Measurements from ENCODE around the gene SLC39A12. TPM values are rescaled to one million over a fixed set of nuclear protein-coding genes. Genes with fewer than 3 reads are reported as not detected.

The SLC39A12 gene
- polyA plus RNA-seq, 3 donors from 2014 or later: not detected

DNA sequence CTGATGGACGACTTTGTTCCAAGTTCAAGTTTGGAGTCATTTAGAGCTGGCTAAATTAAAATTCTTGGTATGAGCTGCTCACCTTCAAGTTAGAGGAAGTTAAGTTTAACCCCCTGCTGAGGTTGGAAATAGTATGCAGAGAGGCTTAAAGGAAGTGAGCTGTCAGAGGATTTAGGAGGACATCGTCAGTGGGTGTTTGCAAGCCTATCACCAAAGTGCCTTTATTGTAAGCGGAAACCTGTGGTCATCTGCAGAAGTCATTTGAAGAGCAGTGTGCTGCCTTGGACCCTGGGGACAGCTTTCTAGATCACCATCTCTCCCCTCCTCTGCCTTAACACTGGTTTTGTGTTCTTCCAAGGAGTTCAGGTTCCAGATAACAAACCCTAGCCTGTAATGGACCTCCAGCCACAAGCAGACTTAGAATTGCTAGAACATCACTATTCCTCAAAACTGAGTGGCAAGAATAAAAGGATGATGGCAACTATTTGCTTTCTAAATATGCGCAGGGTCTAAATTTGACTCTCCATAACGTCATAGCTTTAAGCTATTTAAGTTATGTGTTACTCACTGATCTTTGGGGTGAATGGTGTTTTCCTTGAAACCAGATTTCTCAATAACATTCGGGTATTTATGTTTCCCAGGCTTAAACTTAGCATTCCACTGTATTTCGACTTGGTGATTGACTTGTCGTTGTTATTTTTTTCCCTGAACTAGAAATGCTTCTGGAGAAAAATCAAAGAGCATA, 93.4 kb downstream of the SLC39A12 start:
- Mint-ChIP-seq H3K4me1 (no peaks in the 10 kb centered on the region), H3K4me3 (no peak overlapping the region), H3K27me3 (ENCODE audit: low read depth in 3 of 3) (peaks cover 0 to 3% (median 1%) of the 10 kb centered on the region in 3 donors), H3K36me3 (no peaks in the 10 kb centered on the region), H3K9me3 (peaks cover 0 to 3% (median 0%) of the 10 kb centered on the region in 6 donors), H3K27ac (no peak overlapping the region)
- DNase-seq: no peak

GRCh38 chr10:18056583-18056982, 104.9 kb downstream of the SLC39A12 start:
- Mint-ChIP-seq H3K4me1 (no peaks in the 10 kb centered on the region), H3K27ac (no peak overlapping the region), H3K36me3 (no peaks in the 10 kb centered on the region), H3K27me3 (ENCODE audit: low read depth in 3 of 3) (peaks cover 2 to 4% (median 3%) of the 10 kb centered on the region in 3 donors), H3K9me3 (peaks cover 0 to 4% (median 0%) of the 10 kb centered on the region in 6 donors), H3K4me3 (no peak overlapping the region)
- no peak for DNase-seq

DNA sequence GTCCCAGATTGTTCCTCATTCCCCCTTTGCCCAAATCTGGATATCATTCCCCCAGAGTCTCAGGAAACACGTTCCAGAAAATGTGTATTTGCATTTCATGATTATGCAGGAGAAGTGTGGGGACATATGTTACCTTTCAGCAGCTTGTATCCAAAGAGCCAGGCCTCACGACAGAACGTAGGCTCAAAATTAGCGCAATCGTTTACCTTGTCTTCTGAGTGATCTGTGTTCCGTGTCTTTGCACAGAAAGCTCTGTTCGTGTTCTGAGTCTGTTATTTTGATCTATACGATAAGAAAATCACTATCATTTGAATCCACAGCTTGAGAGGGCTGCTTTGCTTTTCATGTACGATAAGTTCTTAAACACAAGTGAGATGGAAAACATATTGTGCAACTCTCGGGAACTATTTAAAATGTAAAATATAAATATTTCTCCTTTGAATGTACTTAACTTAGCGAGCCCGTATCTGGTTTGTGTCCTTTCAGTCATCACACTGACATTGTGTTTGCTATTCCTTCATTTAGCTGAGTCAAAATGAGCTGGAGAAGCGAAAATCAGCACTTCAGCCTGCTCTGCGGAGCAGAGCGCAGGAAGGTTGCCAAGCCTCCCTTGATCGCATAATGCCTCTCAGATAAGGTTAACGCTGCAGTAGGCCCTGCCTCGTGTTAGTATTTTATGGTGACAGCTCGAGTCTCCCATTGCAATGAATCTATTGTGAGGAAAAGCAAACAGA, 108.3 kb downstream of the SLC39A12 start:
- H3K27ac Mint-ChIP-seq: no peak overlapping the region
- H3K4me1 Mint-ChIP-seq: no peaks in the 10 kb centered on the region
- no peaks in the 10 kb centered on the region for H3K36me3 Mint-ChIP-seq
- H3K27me3 Mint-ChIP-seq (ENCODE audit: low read depth in 3 of 3): peaks cover 2 to 4% (median 3%) of the 10 kb centered on the region in 3 donors
- no peak overlapping the region for H3K4me3 Mint-ChIP-seq
- DNase-seq: no peak
- peaks cover 0 to 4% (median 0%) of the 10 kb centered on the region in 6 donors for H3K9me3 Mint-ChIP-seq

DNA sequence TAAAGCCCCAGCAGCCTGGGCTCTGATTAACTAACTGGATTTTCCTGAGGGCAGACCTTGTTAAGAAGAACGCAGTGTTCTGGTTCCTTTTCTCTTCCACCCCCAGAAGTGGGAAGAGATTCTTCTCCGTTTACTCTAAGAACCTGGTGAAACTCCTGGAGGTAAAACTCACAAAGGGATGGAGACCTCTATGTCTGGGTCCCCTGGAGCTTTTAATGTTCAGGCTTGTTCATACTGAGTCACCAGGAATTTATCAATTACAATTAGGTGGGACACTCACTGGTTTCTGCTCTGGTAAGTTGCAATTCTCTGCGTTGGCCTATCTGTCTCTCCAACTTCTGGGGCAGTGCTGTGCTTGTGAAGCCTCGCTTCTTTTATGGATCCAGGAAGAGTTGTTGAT, 115.2 kb downstream of the SLC39A12 start:
- Mint-ChIP-seq H3K27me3 (ENCODE audit: low read depth in 3 of 3) (peaks cover 2 to 7% (median 3%) of the 10 kb centered on the region in 3 donors), H3K36me3 (no peaks in the 10 kb centered on the region), H3K9me3 (peaks cover 0 to 2% (median 0%) of the 10 kb centered on the region in 6 donors), H3K27ac (no peak overlapping the region), H3K4me3 (no peak overlapping the region), H3K4me1 (no peaks in the 10 kb centered on the region)
- DNase-seq: no peak

GRCh38 chr10:18068401-18068800, 116.7 kb downstream of the SLC39A12 start:
- no peak overlapping the region for H3K4me3 Mint-ChIP-seq
- no peaks in the 10 kb centered on the region for H3K36me3 Mint-ChIP-seq
- H3K9me3 Mint-ChIP-seq: peaks cover 0 to 2% (median 0%) of the 10 kb centered on the region in 6 donors
- no peak for DNase-seq
- H3K27me3 Mint-ChIP-seq (ENCODE audit: low read depth in 3 of 3): peaks cover 2 to 7% (median 3%) of the 10 kb centered on the region in 3 donors
- H3K4me1 Mint-ChIP-seq: no peaks in the 10 kb centered on the region
- H3K27ac Mint-ChIP-seq: no peak overlapping the region

DNA sequence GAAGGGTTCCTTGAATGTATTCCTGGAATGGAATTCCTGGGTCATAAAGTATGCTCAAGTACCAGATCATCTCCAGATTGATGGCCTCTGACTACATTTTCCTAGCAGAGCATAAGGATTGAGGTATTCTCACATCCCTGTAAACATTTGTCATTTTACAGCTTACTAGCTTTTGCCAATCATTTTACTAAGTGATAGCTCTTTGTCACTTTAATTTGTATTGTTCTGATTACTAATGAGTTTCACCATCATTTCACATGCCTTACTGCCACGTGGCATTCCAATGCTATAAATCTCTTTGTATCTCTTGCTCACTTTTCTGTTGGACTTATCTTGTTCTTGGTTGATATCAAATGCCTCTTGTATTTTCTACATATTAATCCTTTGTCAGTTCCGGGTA, 119.9 kb downstream of the SLC39A12 start:
- Mint-ChIP-seq H3K27me3 (ENCODE audit: low read depth in 3 of 3) (peaks cover 2 to 6% (median 5%) of the 10 kb centered on the region in 3 donors), H3K4me1 (no peaks in the 10 kb centered on the region), H3K27ac (no peak overlapping the region), H3K36me3 (no peaks in the 10 kb centered on the region), H3K4me3 (no peak overlapping the region), H3K9me3 (peaks cover 0 to 3% (median 0%) of the 10 kb centered on the region in 6 donors)
- no peak for DNase-seq

DNA sequence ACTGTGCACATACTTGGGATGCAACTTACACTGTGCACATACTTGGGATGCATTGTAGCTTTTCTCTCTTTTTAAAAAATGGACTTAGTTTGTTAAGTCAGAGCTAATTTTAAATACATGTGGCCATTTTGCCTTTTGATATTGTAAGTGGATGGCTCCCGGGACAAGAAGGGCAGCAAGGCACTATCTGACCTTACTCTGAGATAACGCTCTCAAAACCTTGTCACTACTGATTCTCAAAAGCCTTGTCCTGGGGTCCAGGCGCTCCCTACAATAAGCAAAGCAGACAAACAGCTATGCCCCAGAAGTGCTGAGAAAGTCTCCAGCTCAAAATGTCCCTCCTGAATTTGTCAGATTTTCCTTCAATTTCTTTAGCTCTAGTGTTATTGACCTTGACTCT, 121.6 kb downstream of the SLC39A12 start:
- H3K27ac Mint-ChIP-seq: no peak overlapping the region
- H3K4me3 Mint-ChIP-seq: no peak overlapping the region
- H3K4me1 Mint-ChIP-seq: no peaks in the 10 kb centered on the region
- H3K36me3 Mint-ChIP-seq: no peaks in the 10 kb centered on the region
- no peak for DNase-seq
- H3K9me3 Mint-ChIP-seq: peaks cover 0 to 3% (median 0%) of the 10 kb centered on the region in 6 donors
- H3K27me3 Mint-ChIP-seq (ENCODE audit: low read depth in 3 of 3): peaks cover 2 to 4% (median 3%) of the 10 kb centered on the region in 3 donors

DNA sequence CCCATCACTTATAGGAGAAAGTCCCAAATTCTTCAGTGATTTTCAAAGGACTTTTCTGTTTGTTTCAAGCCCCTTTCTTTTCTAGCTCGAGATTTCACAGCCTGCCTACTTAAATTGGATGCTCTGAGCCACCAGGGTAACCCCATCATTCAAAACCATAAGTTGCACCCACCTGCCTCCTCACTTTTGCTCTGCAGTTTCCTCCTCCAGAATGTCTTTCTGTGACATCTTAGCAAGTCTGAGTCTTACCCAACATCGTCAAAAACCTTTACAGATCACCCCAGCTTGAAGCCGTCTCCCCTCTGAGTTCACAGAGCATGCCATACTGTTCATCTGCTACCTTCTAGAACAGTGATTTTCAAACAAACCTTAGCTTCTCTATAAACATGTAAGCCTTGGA, 124.2 kb downstream of the SLC39A12 start:
- H3K4me3 Mint-ChIP-seq: no peak overlapping the region
- H3K27ac Mint-ChIP-seq: no peak overlapping the region
- H3K9me3 Mint-ChIP-seq: peaks cover 0 to 3% (median 0%) of the 10 kb centered on the region in 6 donors
- no peak for DNase-seq
- H3K27me3 Mint-ChIP-seq (ENCODE audit: low read depth in 3 of 3): peaks cover 2 to 3% (median 3%) of the 10 kb centered on the region in 3 donors
- H3K4me1 Mint-ChIP-seq: no peaks in the 10 kb centered on the region
- no peaks in the 10 kb centered on the region for H3K36me3 Mint-ChIP-seq

DNA sequence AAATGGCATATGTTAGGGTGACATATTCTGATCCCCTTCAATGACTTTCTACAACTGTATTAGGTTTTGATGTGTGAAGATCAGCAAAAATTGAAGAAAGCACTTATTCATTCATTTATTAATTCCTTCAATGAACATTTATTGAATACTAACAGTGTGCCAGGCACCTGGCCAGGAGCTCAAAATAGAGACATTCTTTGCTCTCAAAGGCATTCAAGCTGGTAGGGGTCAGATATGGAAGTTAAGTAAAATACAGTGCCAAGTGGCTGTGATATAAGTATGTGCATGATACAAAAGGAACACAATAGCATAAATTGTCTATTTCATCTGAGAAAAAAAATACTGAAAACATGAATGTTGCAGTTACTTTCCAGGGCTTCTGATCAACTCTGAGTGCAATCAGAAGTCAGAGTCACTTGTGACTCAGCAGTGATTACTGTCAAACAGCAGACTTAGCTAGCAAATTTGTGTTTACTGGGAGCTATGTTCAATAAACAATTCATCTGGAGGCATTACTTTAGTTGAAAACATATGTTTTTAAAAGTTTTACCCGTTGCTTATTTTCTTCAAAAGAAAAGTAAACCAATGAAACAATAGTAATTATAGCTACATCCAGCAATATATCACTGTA, 128.1 kb downstream of the SLC39A12 start:
- Mint-ChIP-seq H3K36me3 (no peaks in the 10 kb centered on the region), H3K27me3 (ENCODE audit: low read depth in 3 of 3) (peaks cover 0 to 4% (median 0%) of the 10 kb centered on the region in 3 donors), H3K4me1 (no peaks in the 10 kb centered on the region), H3K4me3 (no peak overlapping the region), H3K9me3 (peaks cover 0 to 1% (median 0%) of the 10 kb centered on the region in 6 donors), H3K27ac (no peak overlapping the region)
- DNase-seq: no peak

DNA sequence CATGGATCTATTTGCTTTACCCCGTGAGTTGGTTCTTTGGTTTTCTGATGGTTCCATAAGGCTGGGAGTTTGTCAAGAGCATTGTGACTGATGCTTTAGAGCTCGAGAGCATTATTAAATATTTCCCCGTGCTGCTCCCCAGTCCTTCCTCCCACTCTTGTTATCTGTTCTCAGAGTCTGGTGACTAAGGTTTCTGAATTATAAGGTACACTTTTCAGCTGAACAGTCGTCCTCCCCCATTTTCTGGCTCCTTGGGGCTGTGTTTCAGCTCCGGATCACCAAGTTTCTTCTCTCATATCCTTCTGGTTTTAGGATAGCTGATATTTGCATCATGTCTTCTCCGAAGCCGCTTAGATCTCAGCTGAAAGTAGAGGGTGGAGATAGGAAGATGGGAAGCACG, 130.7 kb downstream of the SLC39A12 start:
- Mint-ChIP-seq H3K27me3 (ENCODE audit: low read depth in 3 of 3) (peaks cover 0 to 4% (median 0%) of the 10 kb centered on the region in 3 donors), H3K4me1 (no peaks in the 10 kb centered on the region), H3K27ac (no peak overlapping the region), H3K9me3 (no peaks in the 10 kb centered on the region), H3K36me3 (no peaks in the 10 kb centered on the region), H3K4me3 (no peak overlapping the region)
- DNase-seq: no peak

DNA sequence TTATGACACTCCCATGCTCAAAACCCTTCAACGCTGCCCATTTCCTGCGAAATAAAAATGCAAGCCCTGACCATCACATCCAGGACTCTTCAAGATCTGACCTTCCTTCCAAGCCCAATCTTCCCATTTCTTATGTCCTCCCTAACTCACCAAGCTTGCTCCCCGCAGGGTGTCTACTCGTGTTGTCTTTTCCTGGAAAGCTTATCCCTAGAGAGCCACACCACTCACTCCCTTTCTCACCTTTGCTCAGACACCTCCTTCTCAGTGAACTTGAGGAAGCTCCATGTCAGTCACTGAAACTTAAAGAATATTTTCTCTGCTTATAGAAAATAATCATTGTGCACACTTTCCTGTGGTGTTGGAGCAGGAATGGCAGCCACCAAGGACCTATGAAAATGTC, 134.1 kb downstream of the SLC39A12 start:
- DNase-seq: no peak
- Mint-ChIP-seq H3K4me3 (no peak overlapping the region), H3K27ac (no peak overlapping the region), H3K4me1 (no peaks in the 10 kb centered on the region), H3K27me3 (ENCODE audit: low read depth in 3 of 3) (peaks cover 0 to 3% (median 2%) of the 10 kb centered on the region in 3 donors), H3K36me3 (no peaks in the 10 kb centered on the region), H3K9me3 (peaks cover 0 to 4% (median 0%) of the 10 kb centered on the region in 6 donors)

DNA sequence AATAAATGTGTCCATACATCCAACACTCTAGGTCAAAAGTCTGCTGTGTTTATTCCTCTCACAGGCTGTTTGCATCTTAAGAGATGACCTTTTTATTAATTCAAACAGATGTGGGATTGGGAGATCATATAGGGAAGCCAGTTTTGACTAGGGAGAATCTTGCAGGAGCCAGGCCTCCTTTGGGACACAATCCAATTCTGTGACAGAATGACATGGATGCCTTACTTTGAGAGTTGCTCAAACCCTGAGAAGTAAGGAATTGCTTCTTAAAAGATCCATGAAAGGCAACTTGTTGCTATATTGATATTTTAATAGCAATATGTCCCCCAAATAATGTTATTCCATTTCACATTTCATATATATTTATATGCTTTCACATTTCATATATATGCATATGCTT, 135.0 kb downstream of the SLC39A12 start:
- no peak overlapping the region for H3K27ac Mint-ChIP-seq
- no peaks in the 10 kb centered on the region for H3K4me1 Mint-ChIP-seq
- H3K9me3 Mint-ChIP-seq: peaks cover 0 to 4% (median 0%) of the 10 kb centered on the region in 6 donors
- H3K36me3 Mint-ChIP-seq: no peaks in the 10 kb centered on the region
- no peak for DNase-seq
- no peak overlapping the region for H3K4me3 Mint-ChIP-seq
- peaks cover 0 to 3% (median 2%) of the 10 kb centered on the region in 3 donors for H3K27me3 Mint-ChIP-seq (ENCODE audit: low read depth in 3 of 3)

DNA sequence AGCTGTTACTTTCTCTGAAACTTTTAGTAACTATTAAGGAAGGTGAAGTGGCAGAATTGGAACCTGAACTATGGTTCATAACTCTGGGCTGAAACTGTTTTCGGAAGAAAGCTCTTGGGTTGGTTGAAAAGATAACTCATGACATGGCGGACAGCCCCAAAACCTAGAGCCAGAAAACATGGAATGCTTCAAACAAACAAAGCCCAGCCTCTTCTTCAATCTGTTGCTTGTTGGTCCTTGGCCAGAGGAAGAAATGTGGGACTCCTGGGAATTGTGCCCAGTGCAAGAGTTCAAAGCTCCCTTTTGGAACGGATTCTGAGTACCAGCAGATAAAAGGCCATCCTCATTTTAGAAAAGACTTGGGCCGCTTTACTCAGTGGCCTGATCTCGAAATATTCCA, 135.6 kb downstream of the SLC39A12 start:
- Mint-ChIP-seq H3K36me3 (no peaks in the 10 kb centered on the region), H3K4me1 (no peaks in the 10 kb centered on the region), H3K4me3 (no peak overlapping the region), H3K27ac (no peak overlapping the region), H3K9me3 (peaks cover 0 to 4% (median 0%) of the 10 kb centered on the region in 6 donors), H3K27me3 (ENCODE audit: low read depth in 3 of 3) (peaks cover under 1 to 3% (median 2%) of the 10 kb centered on the region in 3 donors)
- DNase-seq: no peak

All from immature natural killer cell (primary cell).